ENCODE data around the gene PODNL1.
A peak's percentile ranks its signal among the peaks of the same experiment; 100 is the strongest.
"Not testable (repeated sequence)": the region's sequence is repeated elsewhere in the genome, so short reads cannot be mapped to it uniquely, and the experiment has no call there.

Gene PODNL1

GRCh38 chr19:13968999-13969398 lies 30.8 kb upstream of the PODNL1 start:
- H3K9me3 ChIP-seq (replicated peaks in 1 of 2; ENCODE audit: control insufficient read depth in 2 of 2, insufficient read depth in 1 of 2, low read depth in 1 of 2, low read length in 2 of 2) = no peaks in the 10 kb centered on the region
- no peak overlapping the region for H3K4me3 ChIP-seq (ENCODE audit: low read length in 2 of 2)
- no peak overlapping the region for H2AFZ ChIP-seq (ENCODE audit: low read length)
- no peak for DNase-seq (ENCODE audit: low spot score)
- peaks cover 40 to 70% of the 10 kb centered on the region in 2 donors for H3K36me3 ChIP-seq (replicated peaks in 1 of 2; ENCODE audit: control insufficient read depth in 2 of 2, insufficient read depth in 2 of 2, low read length in 2 of 2)
- H3K4ac ChIP-seq (ENCODE audit: low read length) = no peak overlapping the region
- no peak overlapping the region for H3K27ac ChIP-seq (replicated peaks; ENCODE audit: low read length)
- H4K91ac ChIP-seq (ENCODE audit: low read depth, low read length, poor library complexity) = no peak overlapping the region
- H2AK5ac ChIP-seq (ENCODE audit: low read depth, low read length) = no peak overlapping the region
- H2BK15ac ChIP-seq (ENCODE audit: low read length) = no peak overlapping the region
- WGBS, 2 donors (ENCODE audit: extremely low coverage in 2 of 2, insufficient read length in 2 of 2, insufficient replicate concordance in 1 of 2) = no CpG with 5 or more reads among the region's 18 CpGs
- no peak overlapping the region for H3K23ac ChIP-seq (ENCODE audit: low read depth, low read length, poor library complexity)
- peak overlapping the region; percentile 53 for H2BK5ac ChIP-seq (ENCODE audit: low read length)
- no peak overlapping the region for H2BK120ac ChIP-seq (ENCODE audit: low read depth, low read length)
- no peak overlapping the region for H3K4me2 ChIP-seq (ENCODE audit: insufficient read depth, low read length, poor library complexity, severe bottlenecking)
- H3K9ac ChIP-seq (ENCODE audit: low read depth, low read length, poor library complexity) = no peak overlapping the region
- no peak overlapping the region for H2BK12ac ChIP-seq (ENCODE audit: low read length)
- no peaks in the 10 kb centered on the region for H3K4me1 ChIP-seq (ENCODE audit: control insufficient read depth in 2 of 2, insufficient read depth in 1 of 2, low read depth in 1 of 2, low read length in 2 of 2)
- peaks cover 7% of the 10 kb centered on the region for H3K79me1 ChIP-seq (ENCODE audit: low read depth, low read length)
- no peak overlapping the region for H3K14ac ChIP-seq (ENCODE audit: low read length)
- no peak overlapping the region for H4K8ac ChIP-seq (ENCODE audit: low read depth, low read length)
- no peaks in the 10 kb centered on the region for H3K27me3 ChIP-seq (ENCODE audit: control insufficient read depth in 3 of 3, insufficient read depth in 3 of 3, low read depth in 1 of 3, low read length in 3 of 3)
- no peak overlapping the region for H3K18ac ChIP-seq (ENCODE audit: low read length)

- Histone ChIP-seq H3K4me1 (ENCODE audit: control insufficient read depth in 2 of 2, insufficient read depth in 1 of 2, low read depth in 1 of 2, low read length in 2 of 2) (no peaks in the 10 kb centered on the region), H3K9me3 (replicated peaks in 1 of 2; ENCODE audit: control insufficient read depth in 2 of 2, insufficient read depth in 1 of 2, low read depth in 1 of 2, low read length in 2 of 2) (no peaks in the 10 kb centered on the region), H3K4ac (ENCODE audit: low read length) (no peak overlapping the region), H3K79me1 (ENCODE audit: low read depth, low read length) (peaks cover 7% of the 10 kb centered on the region), H2BK120ac (ENCODE audit: low read depth, low read length) (no peak overlapping the region), H3K23ac (ENCODE audit: low read depth, low read length, poor library complexity) (no peak overlapping the region), H4K8ac (ENCODE audit: low read depth, low read length) (no peak overlapping the region), H3K27me3 (ENCODE audit: control insufficient read depth in 3 of 3, insufficient read depth in 3 of 3, low read depth in 1 of 3, low read length in 3 of 3) (no peaks in the 10 kb centered on the region), H3K14ac (ENCODE audit: low read length) (no peak overlapping the region), H3K4me3 (ENCODE audit: low read length in 2 of 2) (peak overlapping the region in 1 of 2 donors; percentile 28), H2AFZ (ENCODE audit: low read length) (no peak overlapping the region), H2BK5ac (ENCODE audit: low read length) (peak overlapping the region; percentile 53), H3K9ac (ENCODE audit: low read depth, low read length, poor library complexity) (no peak overlapping the region), H3K36me3 (replicated peaks in 1 of 2; ENCODE audit: control insufficient read depth in 2 of 2, insufficient read depth in 2 of 2, low read length in 2 of 2) (peaks cover 40 to 69% of the 10 kb centered on the region in 2 donors), H3K18ac (ENCODE audit: low read length) (no peak overlapping the region), H3K27ac (replicated peaks; ENCODE audit: low read length) (no peak overlapping the region), H4K91ac (ENCODE audit: low read depth, low read length, poor library complexity) (no peak overlapping the region), H2BK12ac (ENCODE audit: low read length) (no peak overlapping the region), H2AK5ac (ENCODE audit: low read depth, low read length) (no peak overlapping the region), H2BK15ac (ENCODE audit: low read length) (no peak overlapping the region), H3K4me2 (ENCODE audit: insufficient read depth, low read length, poor library complexity, severe bottlenecking) (no peak overlapping the region)
- no peak for DNase-seq (ENCODE audit: low spot score)
- WGBS, 2 donors (ENCODE audit: extremely low coverage in 2 of 2, insufficient read length in 2 of 2, insufficient replicate concordance in 1 of 2) = no CpG with 5 or more reads among the region's 22 CpGs
Observed at GRCh38 chr19:13968383-13968935, 30.2 kb upstream of the PODNL1 start.

- H3K4me1 ChIP-seq (ENCODE audit: control insufficient read depth in 2 of 2, insufficient read depth in 1 of 2, low read depth in 1 of 2, low read length in 2 of 2); H2AFZ ChIP-seq (ENCODE audit: low read length); H3K9me3 ChIP-seq (replicated peaks in 1 of 2; ENCODE audit: control insufficient read depth in 2 of 2, insufficient read depth in 1 of 2, low read depth in 1 of 2, low read length in 2 of 2); H3K27ac ChIP-seq (replicated peaks; ENCODE audit: low read length); H3K79me1 ChIP-seq (ENCODE audit: low read depth, low read length); H3K4me3 ChIP-seq (ENCODE audit: low read length in 2 of 2); H4K91ac ChIP-seq (ENCODE audit: low read depth, low read length, poor library complexity); H3K23ac ChIP-seq (ENCODE audit: low read depth, low read length, poor library complexity); H2AK5ac ChIP-seq (ENCODE audit: low read depth, low read length); H2BK15ac ChIP-seq (ENCODE audit: low read length); H3K4ac ChIP-seq (ENCODE audit: low read length); H2BK5ac ChIP-seq (ENCODE audit: low read length); DNase-seq (ENCODE audit: low spot score); H3K9ac ChIP-seq (ENCODE audit: low read depth, low read length, poor library complexity); H3K27me3 ChIP-seq (ENCODE audit: control insufficient read depth in 3 of 3, insufficient read depth in 3 of 3, low read depth in 1 of 3, low read length in 3 of 3); H3K4me2 ChIP-seq (ENCODE audit: insufficient read depth, low read length, poor library complexity, severe bottlenecking); H3K14ac ChIP-seq (ENCODE audit: low read length); H2BK120ac ChIP-seq (ENCODE audit: low read depth, low read length); H3K18ac ChIP-seq (ENCODE audit: low read length); H2BK12ac ChIP-seq (ENCODE audit: low read length); H4K8ac ChIP-seq (ENCODE audit: low read depth, low read length): not testable (repeated sequence)
- WGBS, 2 donors (ENCODE audit: extremely low coverage in 2 of 2, insufficient read length in 2 of 2, insufficient replicate concordance in 1 of 2) = no CpG with 5 or more reads among the region's 8 CpGs
- peaks cover 36 to 60% of the 10 kb centered on the region in 2 donors for H3K36me3 ChIP-seq (replicated peaks in 1 of 2; ENCODE audit: control insufficient read depth in 2 of 2, insufficient read depth in 2 of 2, low read length in 2 of 2)
Observed at GRCh38 chr19:13967206-13967605, 29.0 kb upstream of the PODNL1 start.

- H3K79me1 ChIP-seq (ENCODE audit: low read depth, low read length) = peaks cover 7% of the 10 kb centered on the region
- no peak overlapping the region for H2BK12ac ChIP-seq (ENCODE audit: low read length)
- no peak overlapping the region for H4K8ac ChIP-seq (ENCODE audit: low read depth, low read length)
- no peak overlapping the region for H3K9ac ChIP-seq (ENCODE audit: low read depth, low read length, poor library complexity)
- no peak overlapping the region for H3K27ac ChIP-seq (replicated peaks; ENCODE audit: low read length)
- H3K4me3 ChIP-seq (ENCODE audit: low read length in 2 of 2) = no peak overlapping the region
- H3K36me3 ChIP-seq (replicated peaks in 1 of 2; ENCODE audit: control insufficient read depth in 2 of 2, insufficient read depth in 2 of 2, low read length in 2 of 2) = peaks cover 36 to 57% of the 10 kb centered on the region in 2 donors
- no peaks in the 10 kb centered on the region for H3K9me3 ChIP-seq (replicated peaks in 1 of 2; ENCODE audit: control insufficient read depth in 2 of 2, insufficient read depth in 1 of 2, low read depth in 1 of 2, low read length in 2 of 2)
- H3K14ac ChIP-seq (ENCODE audit: low read length) = peak overlapping the region; percentile 47
- no peak overlapping the region for H2BK15ac ChIP-seq (ENCODE audit: low read length)
- no peak overlapping the region for H2AFZ ChIP-seq (ENCODE audit: low read length)
- peaks cover 0 to 7% of the 10 kb centered on the region in 2 donors for H3K4me1 ChIP-seq (ENCODE audit: control insufficient read depth in 2 of 2, insufficient read depth in 1 of 2, low read depth in 1 of 2, low read length in 2 of 2)
- H2BK5ac ChIP-seq (ENCODE audit: low read length) = no peak overlapping the region
- DNase-seq (ENCODE audit: low spot score) = no peak
- peaks cover 0 to 4% (median 0%) of the 10 kb centered on the region in 3 experiments for H3K27me3 ChIP-seq (ENCODE audit: control insufficient read depth in 3 of 3, insufficient read depth in 3 of 3, low read depth in 1 of 3, low read length in 3 of 3)
- peak overlapping the region; percentile 52 for H2AK5ac ChIP-seq (ENCODE audit: low read depth, low read length)
- no CpG with 5 or more reads among the region's 14 CpGs for WGBS, 2 donors (ENCODE audit: extremely low coverage in 2 of 2, insufficient read length in 2 of 2, insufficient replicate concordance in 1 of 2)
- H3K18ac ChIP-seq (ENCODE audit: low read length) = no peak overlapping the region
- H2BK120ac ChIP-seq (ENCODE audit: low read depth, low read length) = no peak overlapping the region
- H3K4ac ChIP-seq (ENCODE audit: low read length) = peak overlapping the region; percentile 66
- no peak overlapping the region for H4K91ac ChIP-seq (ENCODE audit: low read depth, low read length, poor library complexity)
- peak overlapping the region; percentile 2 for H3K4me2 ChIP-seq (ENCODE audit: insufficient read depth, low read length, poor library complexity, severe bottlenecking)
- peak overlapping the region; percentile 85 for H3K23ac ChIP-seq (ENCODE audit: low read depth, low read length, poor library complexity)
Observed at GRCh38 chr19:13966684-13967128, 28.5 kb upstream of the PODNL1 start.
